Measurements from ENCODE around the gene VWC2L.

Gene VWC2L

GRCh38 chr2:214604861-214605260, 194.0 kb downstream of the VWC2L start:
- no peak for FAIRE-seq

GRCh38 chr2:214607051-214607450, 196.2 kb downstream of the VWC2L start:
- FAIRE-seq, result no peak

- FAIRE-seq, result no peak
Observed at GRCh38 chr2:214611015-214611414, 200.2 kb downstream of the VWC2L start.

- no peak for FAIRE-seq
Observed at GRCh38 chr2:214624166-214624760, 213.4 kb downstream of the VWC2L start.

DNA sequence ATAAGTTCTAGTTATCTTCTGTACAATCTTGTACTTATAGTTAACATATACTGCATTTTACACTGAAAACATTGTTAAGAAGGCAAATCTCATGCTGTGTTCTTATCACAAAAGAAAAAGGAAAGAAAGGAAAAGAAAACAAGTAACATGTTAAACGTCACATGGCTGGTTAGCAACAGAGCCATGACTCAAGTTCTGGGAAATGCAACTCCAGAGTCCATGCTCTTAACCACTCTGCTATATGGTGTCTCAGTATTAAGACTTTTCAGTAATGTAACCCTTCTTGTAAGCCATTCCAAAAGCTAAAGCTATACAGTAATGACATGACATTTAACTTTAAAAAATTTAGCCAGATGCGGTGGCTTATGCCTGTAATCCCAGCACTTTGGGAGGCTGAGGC, 217.2 kb downstream of the VWC2L start:
- FAIRE-seq, result no peak
